HEK293 (cell line): ENCODE results near the gene FABP7.

Source experiments
- HOXA7 ChIP-seq: sonication (generic); formaldehyde crosslinking; IDR thresholded peaks from 2 replicates; pipeline ENCODE4 v1.8.1; 2022; ENCODE audit warnings: missing genetic modification reagents, borderline replicate concordance
- ZBTB49 ChIP-seq: fragments of 450-650 bp; formaldehyde crosslinking; IDR thresholded peaks from 2 replicates; pipeline ENCODE4 v1.5.1; 2016; ENCODE audit warnings: missing biosample characterization, missing genetic modification characterization, low read depth
- ZNF157 ChIP-seq: fragments of 450-650 bp; formaldehyde crosslinking; IDR thresholded peaks from 2 replicates; pipeline ENCODE4 v1.5.1; 2016; ENCODE audit warnings: missing biosample characterization, missing genetic modification characterization
- ZNF274 ChIP-seq, 2 experiments: fragments of 200-500 bp in 1 of 2; fragments of 450-650 bp in 1 of 2; sonication (Bioruptor generic) in 1 of 2; formaldehyde crosslinking in 1 of 2; IDR thresholded peaks; 2 replicates each; pipeline versions ENCODE4 v1.5.1 to v1.6.1; 2014 to 2016; ENCODE audit warnings: borderline replicate concordance in 1 of 2, inconsistent platforms in 1 of 2, low read length in 1 of 2, missing biosample characterization in 1 of 2, missing genetic modification characterization in 1 of 2
- TF ChIP-seq, protein P1 (sequence below): fragments of 450-650 bp; formaldehyde crosslinking; IDR thresholded peaks from 2 replicates; pipeline ENCODE4 v1.5.1; 2016; ENCODE audit warnings: missing biosample characterization, missing genetic modification characterization

GRCh38 chr6:122766256-122766655, 13.3 kb upstream of the FABP7 start:
- TF ChIP-seq ZNF157 (no peak), ZBTB49 (tag by site-specific recombination) (no peak), HOXA7 (CRISPR knock-in tag) (no peak), ZNF274 (IDR thresholded peaks at IDR 0.05; ENCODE audit: low read length) (no peak), ZNF274 (tag by site-specific recombination; IDR thresholded peaks at IDR 0.05; ENCODE audit: borderline replicate concordance) (no peak)
- TF ChIP-seq, protein P1, sequence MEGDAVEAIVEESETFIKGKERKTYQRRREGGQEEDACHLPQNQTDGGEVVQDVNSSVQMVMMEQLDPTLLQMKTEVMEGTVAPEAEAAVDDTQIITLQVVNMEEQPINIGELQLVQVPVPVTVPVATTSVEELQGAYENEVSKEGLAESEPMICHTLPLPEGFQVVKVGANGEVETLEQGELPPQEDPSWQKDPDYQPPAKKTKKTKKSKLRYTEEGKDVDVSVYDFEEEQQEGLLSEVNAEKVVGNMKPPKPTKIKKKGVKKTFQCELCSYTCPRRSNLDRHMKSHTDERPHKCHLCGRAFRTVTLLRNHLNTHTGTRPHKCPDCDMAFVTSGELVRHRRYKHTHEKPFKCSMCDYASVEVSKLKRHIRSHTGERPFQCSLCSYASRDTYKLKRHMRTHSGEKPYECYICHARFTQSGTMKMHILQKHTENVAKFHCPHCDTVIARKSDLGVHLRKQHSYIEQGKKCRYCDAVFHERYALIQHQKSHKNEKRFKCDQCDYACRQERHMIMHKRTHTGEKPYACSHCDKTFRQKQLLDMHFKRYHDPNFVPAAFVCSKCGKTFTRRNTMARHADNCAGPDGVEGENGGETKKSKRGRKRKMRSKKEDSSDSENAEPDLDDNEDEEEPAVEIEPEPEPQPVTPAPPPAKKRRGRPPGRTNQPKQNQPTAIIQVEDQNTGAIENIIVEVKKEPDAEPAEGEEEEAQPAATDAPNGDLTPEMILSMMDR (tag by site-specific recombination): no peak
